OCI-LY3 (cell line): Measurements from ENCODE around the gene ALDOA.

Experiments
- CTCF ChIP-seq: fragments of 200-600, 300-600 bp; sonication (generic); IDR thresholded peaks from 2 replicates; pipeline ENCODE4 v1.5.1; 2014; ENCODE audit warnings: antibody characterized with exemption, low read length, low read depth
- EZH2phosphoT487 ChIP-seq: fragments of 200-600 bp; shearing (Covaris generic); IDR thresholded peaks from 2 replicates; pipeline ENCODE4 v1.6.1; 2018; ENCODE audit warnings: antibody characterized with exemption, mixed run types, low read depth

- TF ChIP-seq CTCF (no peak), EZH2phosphoT487 (no peak)
Measured at GRCh38 chr16:30053376-30054015, 12.1 kb upstream of the ALDOA start.
